GM12801 (cell line): ENCODE results near the gene IFRD2.

Source experiments
- CTCF ChIP-seq: IDR thresholded peaks from one replicate; pipeline ENCODE4 v1.5.1; 2011; ENCODE audit warnings: control low read depth; ENCODE audit not compliant: insufficient read length; ENCODE audit errors: extremely low read depth

Gene IFRD2

GRCh38 chr3:50242851-50243542, 49.2 kb downstream of the IFRD2 start:
- TF ChIP-seq CTCF: no peak

- TF ChIP-seq CTCF: no peak
Measured at GRCh38 chr3:50242381-50242770, 49.9 kb downstream of the IFRD2 start.

- TF ChIP-seq CTCF: no peak
Measured at GRCh38 chr3:50241713-50242380, 50.4 kb downstream of the IFRD2 start.

- TF ChIP-seq CTCF: no peak
Measured at GRCh38 chr3:50241163-50241562, 51.1 kb downstream of the IFRD2 start.

- no peak for TF ChIP-seq CTCF
Measured at GRCh38 chr3:50239649-50240048, 52.6 kb downstream of the IFRD2 start.

- no peak for TF ChIP-seq CTCF
Measured at GRCh38 chr3:50238549-50239026, 53.6 kb downstream of the IFRD2 start.

GRCh38 chr3:50237754-50238548, 54.3 kb downstream of the IFRD2 start:
- TF ChIP-seq CTCF: no peak
